Activated T-cell treated with anti-CD3 and anti-CD28 coated beads for 1 hour (primary cell): ENCODE data around the gene ECM1.

ENCODE experiments used
- DNase-seq: peaks from one replicate; pipeline ENCODE4 v3.0.0-alpha.2; 2020; ENCODE audit warnings: low read depth

ECM1 gene

DNA sequence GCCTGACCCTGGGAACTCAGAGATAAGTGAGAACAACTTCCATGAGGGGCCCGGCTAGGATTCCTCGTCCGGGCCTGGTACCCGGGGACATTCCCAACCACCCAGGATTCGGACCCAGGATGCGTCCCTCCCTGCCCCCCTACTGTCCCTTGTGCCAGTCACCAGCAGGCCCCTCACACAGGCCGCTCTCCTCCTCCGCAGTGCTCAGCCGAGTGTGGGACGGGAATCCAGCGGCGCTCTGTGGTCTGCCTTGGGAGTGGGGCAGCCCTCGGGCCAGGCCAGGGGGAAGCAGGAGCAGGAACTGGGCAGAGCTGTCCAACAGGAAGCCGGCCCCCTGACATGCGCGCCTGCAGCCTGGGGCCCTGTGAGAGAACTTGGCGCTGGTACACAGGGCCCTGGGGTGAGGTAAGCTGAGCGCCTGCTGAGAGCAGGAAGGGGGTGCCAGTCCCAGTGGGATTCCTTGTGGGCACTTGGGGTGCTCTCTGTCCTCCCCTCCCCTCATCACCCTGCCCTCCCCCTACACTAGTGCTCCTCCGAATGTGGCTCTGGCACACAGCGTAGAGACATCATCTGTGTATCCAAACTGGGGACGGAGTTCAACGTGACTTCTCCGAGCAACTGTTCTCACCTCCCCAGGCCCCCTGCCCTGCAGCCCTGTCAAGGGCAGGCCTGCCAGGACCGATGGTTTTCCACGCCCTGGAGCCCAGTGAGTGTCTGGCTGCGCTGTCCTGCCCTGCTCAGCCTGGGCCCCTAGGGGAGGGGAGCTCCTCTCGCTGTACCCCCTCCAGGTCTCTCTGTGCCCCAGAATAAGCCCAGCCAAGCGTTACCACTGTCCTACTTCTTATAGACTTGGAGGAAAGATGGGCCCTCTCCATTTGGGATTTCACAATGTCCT lies 51.1 kb downstream of the ECM1 start:
- no peak for DNase-seq

DNA sequence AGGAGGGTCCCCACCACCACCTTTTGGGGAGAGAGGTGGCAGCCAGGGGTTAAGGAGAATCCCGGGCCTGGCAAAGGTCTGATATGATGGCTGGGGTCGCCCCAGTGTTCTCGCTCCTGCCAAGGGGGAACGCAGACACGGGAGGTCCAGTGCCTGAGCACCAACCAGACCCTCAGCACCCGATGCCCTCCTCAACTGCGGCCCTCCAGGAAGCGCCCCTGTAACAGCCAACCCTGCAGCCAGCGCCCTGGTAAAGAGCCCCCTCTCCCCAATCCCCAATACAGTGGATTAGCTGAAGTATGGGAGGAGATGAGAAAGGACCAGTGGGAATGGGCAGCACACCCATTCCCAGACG lies 51.7 kb downstream of the ECM1 start:
- DNase-seq, result no peak

DNA sequence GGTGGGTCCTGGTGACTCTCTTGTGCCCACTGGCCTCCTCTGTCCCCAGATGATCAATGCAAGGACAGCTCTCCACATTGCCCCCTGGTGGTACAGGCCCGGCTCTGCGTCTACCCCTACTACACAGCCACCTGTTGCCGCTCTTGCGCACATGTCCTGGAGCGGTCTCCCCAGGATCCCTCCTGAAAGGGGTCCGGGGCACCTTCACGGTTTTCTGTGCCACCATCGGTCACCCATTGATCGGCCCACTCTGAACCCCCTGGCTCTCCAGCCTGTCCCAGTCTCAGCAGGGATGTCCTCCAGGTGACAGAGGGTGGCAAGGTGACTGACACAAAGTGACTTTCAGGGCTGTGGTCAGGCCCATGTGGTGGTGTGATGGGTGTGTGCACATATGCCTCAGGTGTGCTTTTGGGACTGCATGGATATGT lies 52.1 kb downstream of the ECM1 start:
- DNase-seq, result peak; percentile 60

DNA sequence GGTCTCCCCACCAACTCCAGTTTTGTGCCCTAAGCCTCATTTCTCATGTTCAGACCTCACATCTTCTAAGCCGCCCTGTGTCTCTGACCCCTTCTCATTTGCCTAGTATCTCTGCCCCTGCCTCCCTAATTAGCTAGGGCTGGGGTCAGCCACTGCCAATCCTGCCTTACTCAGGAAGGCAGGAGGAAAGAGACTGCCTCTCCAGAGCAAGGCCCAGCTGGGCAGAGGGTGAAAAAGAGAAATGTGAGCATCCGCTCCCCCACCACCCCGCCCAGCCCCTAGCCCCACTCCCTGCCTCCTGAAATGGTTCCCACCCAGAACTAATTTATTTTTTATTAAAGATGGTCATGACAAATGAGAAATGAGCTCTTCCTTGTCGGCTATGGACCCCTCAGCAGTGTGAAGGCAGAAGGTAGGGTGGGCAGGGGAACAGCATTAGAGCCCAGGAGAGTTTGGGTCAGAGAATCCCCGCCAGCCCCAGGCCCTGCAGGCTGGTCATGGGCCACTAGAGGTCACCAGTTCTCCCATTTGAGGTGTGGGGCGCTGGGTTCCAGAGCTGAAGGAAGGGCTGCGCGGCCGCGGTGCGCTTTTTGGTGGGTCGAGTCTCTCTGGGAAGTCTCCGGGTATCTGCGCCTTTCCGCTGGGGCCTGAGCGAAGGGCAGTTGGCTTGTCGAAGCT lies 52.8 kb downstream of the ECM1 start:
- DNase-seq, result peak; percentile 76

DNA sequence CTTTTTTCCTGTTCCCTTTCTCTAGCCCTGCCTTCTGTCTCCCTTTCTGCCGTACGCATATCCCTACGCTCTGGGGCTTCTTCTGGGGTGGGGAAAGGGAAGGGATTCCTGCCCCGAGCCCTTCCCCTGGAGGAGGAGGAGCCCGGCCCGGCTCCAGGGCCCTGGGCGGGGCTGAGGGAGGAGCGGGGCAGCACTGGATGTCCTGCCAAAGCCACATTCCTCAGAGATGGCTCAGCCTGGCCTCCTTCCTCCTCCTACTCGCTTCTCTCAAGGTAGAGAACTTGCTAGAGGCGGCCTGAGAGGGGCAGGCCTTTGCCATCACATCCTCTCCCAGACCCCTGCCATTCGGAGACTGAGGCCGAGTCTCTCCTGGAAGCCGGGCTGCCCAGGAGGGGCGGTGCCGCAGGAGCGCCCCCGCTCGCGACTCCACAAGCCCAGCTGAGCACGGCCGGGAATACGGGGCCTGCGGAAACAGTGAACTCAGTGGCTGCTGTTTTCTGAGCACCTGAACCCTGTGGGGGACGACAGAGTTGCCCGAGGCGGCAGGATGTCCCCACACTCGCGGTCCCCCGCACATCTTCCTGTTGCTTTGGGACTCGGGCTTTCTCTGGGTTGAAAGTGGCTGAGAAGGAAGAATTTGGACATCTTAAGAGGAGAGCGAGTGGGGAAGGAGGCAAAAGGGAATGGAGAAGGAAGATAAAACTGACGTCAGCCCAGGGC lies 53.5 kb downstream of the ECM1 start:
- no peak for DNase-seq

DNA sequence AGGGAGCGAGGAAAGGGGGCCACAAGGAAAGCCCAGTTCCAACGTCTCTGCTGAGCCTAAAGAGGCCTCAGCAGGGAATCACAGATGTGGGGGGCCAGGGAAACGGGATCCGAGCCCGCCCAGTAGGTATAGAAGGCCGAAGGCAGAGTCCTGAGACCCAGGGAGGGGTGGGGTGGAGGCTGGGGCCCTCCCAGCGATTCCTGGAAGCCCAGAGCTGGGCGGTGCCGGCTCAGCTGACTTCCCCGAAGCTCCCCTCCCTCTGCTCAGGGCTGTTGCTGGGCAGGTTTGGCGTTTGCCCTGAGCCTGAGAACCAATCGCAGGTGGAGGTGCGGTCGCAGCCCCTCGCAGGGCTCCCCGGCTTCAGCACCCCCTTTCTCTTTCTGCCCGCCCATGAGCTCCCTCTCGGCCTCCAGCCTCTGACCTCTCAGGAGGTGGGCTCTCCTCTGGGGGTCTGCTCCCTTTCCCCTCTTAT lies 54.1 kb downstream of the ECM1 start:
- peak; percentile 74 for DNase-seq

DNA sequence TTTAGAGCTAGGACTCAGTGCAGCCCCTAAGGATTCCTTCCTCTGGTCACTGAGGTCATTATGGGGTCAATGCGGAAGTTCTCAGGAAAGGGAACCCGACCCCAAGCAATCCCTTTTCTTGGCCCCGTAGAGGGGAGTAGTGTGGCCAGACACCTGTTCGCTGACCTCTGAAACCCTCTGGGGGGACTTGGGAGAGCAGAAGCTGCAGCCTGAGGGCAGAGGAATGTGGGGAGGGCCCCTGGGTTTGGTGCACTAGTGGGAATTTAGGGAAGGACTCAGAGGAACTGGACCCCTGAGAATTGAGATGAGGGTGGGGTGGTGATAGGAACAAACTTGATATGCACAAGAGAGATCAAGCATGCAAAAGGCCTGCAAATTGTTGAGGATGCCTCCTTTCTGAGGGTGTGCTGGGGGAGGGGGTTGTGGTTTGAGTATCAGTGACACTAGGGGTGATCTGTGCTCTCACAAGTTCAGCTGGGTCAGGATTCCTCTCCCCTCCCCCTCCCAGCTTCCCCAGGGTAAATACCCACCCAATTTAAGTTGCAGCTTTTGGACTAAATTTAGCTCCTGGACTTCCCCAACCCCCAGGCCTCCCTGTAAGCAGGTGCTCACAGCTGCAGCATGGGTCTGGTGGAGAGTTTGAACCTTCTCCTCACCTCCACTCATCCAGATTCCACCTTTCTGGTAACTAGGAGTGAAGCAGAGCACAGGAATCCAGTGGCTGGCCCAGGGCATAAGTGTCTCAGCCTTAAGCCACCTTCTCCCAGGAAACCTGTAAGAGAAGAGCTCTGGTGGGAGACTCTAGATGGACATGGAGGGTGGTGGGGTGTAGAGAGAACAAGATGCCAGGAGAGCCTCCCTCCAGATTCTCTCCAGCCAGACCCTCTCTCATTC lies 54.8 kb downstream of the ECM1 start:
- peak; percentile 48 for DNase-seq
